ENCODE measurements around the gene ABR. TPM values are rescaled to one million over a fixed set of nuclear protein-coding genes. Genes with fewer than 3 reads are reported as not detected.
A peak's percentile ranks its signal among the peaks of the same experiment; 100 is the strongest.

The ABR gene
- total and polyA plus RNA-seq, 2 of the 8 experiments (the other 6 are each of a cell fraction or from before 2014, with no cell fraction given): 44.8 to 47.2 TPM

DNA sequence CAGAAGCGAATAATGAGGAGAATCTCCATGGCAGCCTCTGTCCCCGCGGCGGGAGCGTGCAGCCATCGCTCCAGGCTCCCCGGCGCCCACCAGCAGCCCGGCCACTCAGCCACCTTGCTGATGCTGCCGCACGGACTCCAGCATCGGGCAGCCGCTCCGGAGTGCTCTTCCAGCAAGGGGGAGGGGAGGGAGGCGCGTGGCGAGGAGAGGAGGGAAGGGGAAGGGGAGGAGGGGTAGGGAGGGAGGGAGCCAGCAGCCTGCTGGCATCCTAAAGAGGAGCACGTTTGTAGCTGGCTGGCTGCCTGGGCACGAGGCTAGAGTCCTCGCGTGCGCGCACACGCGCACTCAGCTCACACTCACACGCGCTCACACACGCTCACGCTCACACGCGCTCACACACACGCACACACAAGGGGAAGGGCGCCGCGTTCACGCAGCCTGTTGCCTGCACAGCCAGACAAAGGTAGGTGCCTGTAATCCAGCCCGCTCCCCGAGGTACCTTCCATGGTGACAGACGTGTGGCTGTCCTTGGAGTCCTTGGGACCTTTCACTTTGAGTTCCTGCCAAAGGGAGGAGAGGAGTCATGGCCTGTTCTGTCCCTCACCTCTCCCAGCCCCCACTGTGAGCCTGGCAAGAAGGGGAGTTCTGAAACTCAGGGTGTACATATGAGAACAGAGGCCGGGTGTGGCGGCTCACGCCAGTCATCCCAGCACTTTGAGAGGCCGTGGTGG is 100.8 kb downstream of the ABR start:
- no peak overlapping the region for H3K14ac ChIP-seq (ENCODE audit: insufficient read length)
- H3K23me2 ChIP-seq (ENCODE audit: low read depth, low read length): no peaks in the 10 kb centered on the region; the same call in 1 of the 2 replicates
- no peak overlapping the region for H2AK5ac ChIP-seq (ENCODE audit: low read depth, low read length)
- no peak overlapping the region for H2BK20ac ChIP-seq (ENCODE audit: low read length)
- no peaks in the 10 kb centered on the region for H3K36me3 ChIP-seq (ENCODE audit: control insufficient read depth in 2 of 4, insufficient read depth in 4 of 4, low read length in 3 of 4)
- peak overlapping the region; percentile 97 for H4K91ac ChIP-seq (replicated peaks; ENCODE audit: insufficient read length, low read length)
- H3K27me3 ChIP-seq (replicated peaks in 1 of 4; ENCODE audit: control insufficient read depth in 3 of 4, extremely low read depth in 1 of 4, insufficient read depth in 3 of 4, low read length in 3 of 4): peaks cover 0 to 2% (median 1%) of the 10 kb centered on the region in 4 experiments; a peak in 2 of 7 replicates
- CTCF ChIA-PET (ENCODE audit: partially characterized antibody): interaction anchor here (0.5 kb wide), 1 partner anchor 82 kb away, joined by 3 read pairs; no protein-coding TSS in a partner anchor
- FAIRE-seq (no peak), DNase-seq (ENCODE audit: low read depth in 1 of 2, low spot score in 2 of 2) (peak in 1 of 2 experiments; percentile 61)
- peak overlapping the region; percentile 13 for H3K4ac ChIP-seq (replicated peaks; ENCODE audit: insufficient read length, low read depth, low read length)
- H3K4me3 ChIP-seq (ENCODE audit: extremely low read depth in 1 of 4, insufficient read depth in 2 of 4, low read depth in 3 of 4, low read length in 4 of 4): peak overlapping the region in 2 of 4 experiments; percentile 5 to 47; a peak in 2 of 8 replicates
- H3K56ac ChIP-seq (replicated peaks; ENCODE audit: insufficient read length, low read depth, low read length): no peak overlapping the region
- H4K20me1 ChIP-seq (replicated peaks in 1 of 2; ENCODE audit: control insufficient read depth in 1 of 2, insufficient read depth in 2 of 2, low read length in 2 of 2): peaks cover 0 to 2% of the 10 kb centered on the region in 2 experiments
- no peak overlapping the region for H3K23ac ChIP-seq (ENCODE audit: insufficient read length)
- no peak overlapping the region for H3K27ac ChIP-seq (ENCODE audit: low read depth, low read length)
- H4K8ac ChIP-seq (ENCODE audit: extremely low read depth, insufficient read depth, low read length): peak overlapping the region; percentile 82
- peak overlapping the region; percentile 63 for H2BK120ac ChIP-seq (replicated peaks; ENCODE audit: low read depth, low read length)
- H3K4me1 ChIP-seq (replicated peaks in 1 of 4; ENCODE audit: control insufficient read depth in 3 of 4, insufficient read depth in 4 of 4, low read length in 3 of 4): peaks cover 0 to 29% (median 17%) of the 10 kb centered on the region in 4 experiments; a peak in 6 of 7 replicates
- H3K79me1 ChIP-seq (ENCODE audit: low read depth, low read length): peaks cover 2% of the 10 kb centered on the region; the same call in 1 of the 2 replicates
- peak overlapping the region; percentile 31 to 58 for H3K4me2 ChIP-seq (ENCODE audit: insufficient read depth in 1 of 2, low read depth in 2 of 2, low read length in 2 of 2)
- H3K9ac ChIP-seq (replicated peaks in 1 of 4; ENCODE audit: extremely low read depth in 1 of 4, low read depth in 3 of 4, low read length in 3 of 4): no peak overlapping the region; a peak in 1 of 7 replicates
- peak overlapping the region; percentile 93 for H3K18ac ChIP-seq (ENCODE audit: extremely low read depth, low read length)
- H2AFZ ChIP-seq (ENCODE audit: low read length): no peak overlapping the region
- peak overlapping the region; percentile 88; the same call in 1 of the 2 replicates for H2BK15ac ChIP-seq (ENCODE audit: low read length)
- 61% methylated on average over 39 of the region's 43 CpGs; no CpG with 5 or more reads in 1 of the 2 experiments for WGBS, 2 experiments (ENCODE audit: extremely low coverage in 1 of 2, insufficient coverage in 1 of 2, insufficient read length in 1 of 2, insufficient replicate concordance in 2 of 2, low coverage in 1 of 2, low lambda C conversion rate in 2 of 2, missing lambda C conversion rate in 1 of 2)
- no peaks in the 10 kb centered on the region for H3K79me2 ChIP-seq (ENCODE audit: control insufficient read depth in 1 of 2, insufficient read depth in 2 of 2, low read length in 2 of 2)
- H2BK5ac ChIP-seq (ENCODE audit: low read depth, low read length): peak overlapping the region; percentile 85
- POLR2A ChIA-PET (ENCODE audit: partially characterized antibody): no interaction called here
- no peak overlapping the region for H4K5ac ChIP-seq (ENCODE audit: insufficient read length, low read depth, low read length)
- H2BK12ac ChIP-seq (ENCODE audit: low read depth, low read length): peak overlapping the region; percentile 97; the same call in 1 of the 2 replicates
- H3K9me3 ChIP-seq (ENCODE audit: insufficient read depth in 2 of 2, low read depth in 1 of 2, low read length in 1 of 2): no peaks in the 10 kb centered on the region
- no peak for TF ChIP-seq SP2 (IDR thresholded peaks at IDR 0.05; ENCODE audit: low read length)
- no peak for TF ChIP-seq TEAD4 (IDR thresholded peaks at IDR 0.05; ENCODE audit: low read depth, low read length)
- no peak for TF ChIP-seq BRCA1 (IDR thresholded peaks at IDR 0.05; ENCODE audit: low read depth, low read length)
- TF ChIP-seq KDM4A (IDR thresholded peaks at IDR 0.05; ENCODE audit: low read depth, low read length, severe bottlenecking): no peak
- no peak for TF ChIP-seq SUZ12 (IDR thresholded peaks at IDR 0.05; ENCODE audit: low read length)
- TF ChIP-seq HDAC6 (IDR thresholded peaks at IDR 0.05; ENCODE audit: low read depth, low read length): no peak
- TF ChIP-seq BACH1 (IDR thresholded peaks at IDR 0.05; ENCODE audit: low read length): no peak
- TF ChIP-seq POU5F1 (IDR thresholded peaks at IDR 0.05; ENCODE audit: low read depth, low read length): no peak
- TF ChIP-seq, protein P1, sequence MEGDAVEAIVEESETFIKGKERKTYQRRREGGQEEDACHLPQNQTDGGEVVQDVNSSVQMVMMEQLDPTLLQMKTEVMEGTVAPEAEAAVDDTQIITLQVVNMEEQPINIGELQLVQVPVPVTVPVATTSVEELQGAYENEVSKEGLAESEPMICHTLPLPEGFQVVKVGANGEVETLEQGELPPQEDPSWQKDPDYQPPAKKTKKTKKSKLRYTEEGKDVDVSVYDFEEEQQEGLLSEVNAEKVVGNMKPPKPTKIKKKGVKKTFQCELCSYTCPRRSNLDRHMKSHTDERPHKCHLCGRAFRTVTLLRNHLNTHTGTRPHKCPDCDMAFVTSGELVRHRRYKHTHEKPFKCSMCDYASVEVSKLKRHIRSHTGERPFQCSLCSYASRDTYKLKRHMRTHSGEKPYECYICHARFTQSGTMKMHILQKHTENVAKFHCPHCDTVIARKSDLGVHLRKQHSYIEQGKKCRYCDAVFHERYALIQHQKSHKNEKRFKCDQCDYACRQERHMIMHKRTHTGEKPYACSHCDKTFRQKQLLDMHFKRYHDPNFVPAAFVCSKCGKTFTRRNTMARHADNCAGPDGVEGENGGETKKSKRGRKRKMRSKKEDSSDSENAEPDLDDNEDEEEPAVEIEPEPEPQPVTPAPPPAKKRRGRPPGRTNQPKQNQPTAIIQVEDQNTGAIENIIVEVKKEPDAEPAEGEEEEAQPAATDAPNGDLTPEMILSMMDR (IDR thresholded peaks at IDR 0.05; ENCODE audit: control extremely low read depth in 1 of 3, insufficient read depth in 1 of 3, low read depth in 1 of 3, low read length in 3 of 3): no peak; a peak in 1 of 4 replicates
